Breast epithelium (tissue), 3 donors: ENCODE data around the gene NOL9.

Experiments used
- CTCF ChIP-seq, 3 donors: fragments of 450-650 bp; IDR thresholded peaks; one replicate each; pipeline ENCODE4 v1.5.1; 2016 to 2017; ENCODE audit warnings: antibody characterized with exemption in 3 of 3, mild to moderate bottlenecking in 3 of 3, moderate library complexity in 3 of 3
- POLR2AphosphoS5 ChIP-seq, 3 donors: sonication (generic); formaldehyde crosslinking; IDR thresholded peaks; one replicate each; pipeline ENCODE4 v1.6.1; 2017; ENCODE audit warnings: antibody characterized with exemption in 3 of 3

- TF ChIP-seq POLR2AphosphoS5 (IDR thresholded peaks at IDR 0.05) (no peak), CTCF (IDR thresholded peaks at IDR 0.05) (no peak)
Observed at GRCh38 chr1:6481820-6482219, 72.5 kb downstream of the NOL9 start.
